A549 (cell line): ENCODE results near the gene HPF1.

Source experiments
- CTCF ChIP-seq: fragments of >200 bp; sonication (Bioruptor Twin); formaldehyde crosslinking; IDR thresholded peaks from 3 replicates; pipeline ENCODE4 v1.5.1; 2016
- HDAC2 ChIP-seq: fragments of 200-600 bp; sonication (generic); IDR thresholded peaks from 2 replicates; pipeline ENCODE4 v1.6.1; 2016
- POLR2A ChIP-seq: IDR thresholded peaks from 2 replicates; pipeline ENCODE4 v1.6.1; 2012; ENCODE audit warnings: mild to moderate bottlenecking, low read length
- SMC3 ChIP-seq: fragments of >200 bp; sonication (Bioruptor Twin); formaldehyde crosslinking; IDR thresholded peaks from 3 replicates; pipeline ENCODE4 v1.6.1; 2018; ENCODE audit warnings: inconsistent platforms

- TF ChIP-seq POLR2A (no peak), CTCF (peak; percentile 58), SMC3 (peak; percentile 64), HDAC2 (no peak)
Observed at GRCh38 chr4:169791527-169792156, 33.9 kb upstream of the HPF1 start.
